Esophagus squamous epithelium (tissue), 5 donors: Measurements from ENCODE around the gene SCYGR7. TPM values are rescaled to one million over a fixed set of nuclear protein-coding genes. Genes with fewer than 3 reads are reported as not detected.
"Not testable (repeated sequence)": the region's sequence is repeated elsewhere in the genome, so short reads cannot be mapped to it uniquely, and the experiment has no call there.

Experiments
- DNase-seq: peaks from one replicate; lab custom pipeline; 2025; lab: John Stamatoyannopoulos, UW
- H3K27ac ChIP-seq, 4 donors: fragments of 200-600 bp; sonication (generic); one replicate each; pipeline ENCODE4 v1.5.1; 2016 to 2019; ENCODE audit warnings: mild to moderate bottlenecking in 1 of 4
- H3K27me3 ChIP-seq, 4 donors: fragments of 200-600 bp; sonication (generic); 1 replicate in 3 of 4; 2 replicates in 1 of 4; pipeline versions ENCODE4 v1.5.1 to v1.6.0; 2017 to 2021; ENCODE audit warnings: antibody characterized with exemption in 1 of 4
- H3K36me3 ChIP-seq, 3 donors: fragments of 200-600 bp; sonication (generic); one replicate each; pipeline ENCODE4 v1.5.1; 2016 to 2019
- H3K4me1 ChIP-seq, 3 donors: fragments of 200-600 bp; sonication (generic); one replicate each; pipeline ENCODE4 v1.5.1; 2017 to 2019
- H3K4me3 ChIP-seq, 4 donors: fragments of 200-600 bp; sonication (generic); 1 replicate in 3 of 4; 2 replicates in 1 of 4; pipeline ENCODE4 v1.5.1; 2016 to 2019; ENCODE audit warnings: mild to moderate bottlenecking in 2 of 4, moderate library complexity in 1 of 4
- H3K9me3 ChIP-seq, 3 donors: fragments of 200-600 bp; sonication (generic); one replicate each; pipeline ENCODE4 v1.5.1; 2016 to 2019
- CTCF ChIP-seq, 6 experiments: fragments of 450-650 bp in 4 of 6; fragments of 200-600 bp in 2 of 6; sonication (generic) in 2 of 6; IDR thresholded peaks; one replicate each; pipeline ENCODE4 v1.5.1; 2016 to 2019; ENCODE audit warnings: antibody characterized with exemption in 6 of 6, mild to moderate bottlenecking in 4 of 6, moderate library complexity in 4 of 6
- POLR2A ChIP-seq, 4 donors: fragments of 450-650 bp; IDR thresholded peaks; one replicate each; pipeline ENCODE4 v1.6.1; 2017; ENCODE audit warnings: antibody characterized with exemption in 4 of 4, mild to moderate bottlenecking in 4 of 4, moderate library complexity in 3 of 4
- WGBS, 2 donors: methylation state at CpG; one replicate each; pipeline ENCODE4 v1.1.5; 2018; 5-methylcytosine and 5-hydroxymethylcytosine counted together
- intact Hi-C: fragments of 100-400 bp; cut with DNase I; formaldehyde crosslinking; loops from one replicate; pipeline ENCODE4 v1.15.0; 2022
- total RNA-seq, 4 donors: library from RNA; depleted of rRNA; stranded (reverse); fragments of >200 nt; gene quantifications; one replicate each; pipeline ENCODE4 v1.1.0, GENCODE V29; 2016
- donor health status: DM: yes; HTN: yes; CAD: no.

SCYGR7 gene
- total RNA-seq, 4 donors from 2014 or later: not detected

GRCh38 chr2:227724394-227725039 lies 3.6 kb upstream of the SCYGR7 start, which contains the start of gene SCYGR6:
TSS of gene SCYGR6 (minus strand) at chr2:227724757. CDS start at chr2:227724757, 0 bp downstream.
- DNase-seq: no peak
- TF ChIP-seq CTCF (IDR thresholded peaks at IDR 0.05): no peak
- no peak for TF ChIP-seq POLR2A (IDR thresholded peaks at IDR 0.05)
- Histone ChIP-seq H3K36me3 (no peaks in the 10 kb centered on the region), H3K4me3 (no peak within 1 kb of the TSS), H3K9me3 (no peaks in the 10 kb centered on the region), H3K27ac (no peak within 1 kb of the TSS), H3K4me1 (no peaks in the 10 kb centered on the region), H3K27me3 (peaks cover 0 to 12% (median 0%) of the 10 kb centered on the region in 4 donors)
- WGBS, 2 donors: 73 to 81% methylated on average over 2 to 8 of the region's 15 CpGs
- intact Hi-C loops: no loop called here

DNA sequence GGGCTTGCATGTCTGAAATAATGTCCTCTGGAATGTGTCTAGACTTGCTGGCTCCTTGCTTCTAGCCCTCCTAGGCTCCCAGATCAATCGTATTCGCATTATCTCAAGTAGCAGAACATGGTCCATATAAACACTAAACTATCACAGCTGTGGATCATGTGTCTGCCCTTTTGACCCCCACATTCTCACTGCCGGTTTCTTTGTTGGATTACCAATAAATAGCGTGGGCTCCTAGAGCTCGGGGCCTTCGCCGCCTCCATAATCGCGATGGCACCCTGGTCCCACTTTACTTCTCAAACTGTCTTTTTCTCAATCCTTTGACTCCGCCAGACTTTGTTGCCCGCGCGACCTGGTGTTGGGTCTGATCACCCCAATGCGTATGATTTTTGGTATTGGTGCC lies 11.2 kb downstream of the SCYGR7 start:
- Histone ChIP-seq H3K27me3 (no peaks in the 10 kb centered on the region), H3K9me3 (no peaks in the 10 kb centered on the region), H3K27ac (no peak overlapping the region), H3K36me3 (no peaks in the 10 kb centered on the region), H3K4me3 (no peak overlapping the region), H3K4me1 (no peaks in the 10 kb centered on the region)
- intact Hi-C loops: no loop called here
- WGBS, 2 donors: 74 to 75% methylated on average over 14 of the region's 14 CpGs
- no peak for TF ChIP-seq POLR2A (IDR thresholded peaks at IDR 0.05)
- TF ChIP-seq CTCF (IDR thresholded peaks at IDR 0.05): no peak
- no peak for DNase-seq

- H3K36me3 ChIP-seq, DNase-seq, H3K4me3 ChIP-seq, H3K27me3 ChIP-seq, H3K9me3 ChIP-seq, H3K27ac ChIP-seq, intact Hi-C loops, H3K4me1 ChIP-seq: not testable (repeated sequence)
- WGBS, 2 donors: 70 to 74% methylated on average over 7 of the region's 7 CpGs
Observed at GRCh38 chr2:227740705-227741104, 12.6 kb downstream of the SCYGR7 start.

DNA sequence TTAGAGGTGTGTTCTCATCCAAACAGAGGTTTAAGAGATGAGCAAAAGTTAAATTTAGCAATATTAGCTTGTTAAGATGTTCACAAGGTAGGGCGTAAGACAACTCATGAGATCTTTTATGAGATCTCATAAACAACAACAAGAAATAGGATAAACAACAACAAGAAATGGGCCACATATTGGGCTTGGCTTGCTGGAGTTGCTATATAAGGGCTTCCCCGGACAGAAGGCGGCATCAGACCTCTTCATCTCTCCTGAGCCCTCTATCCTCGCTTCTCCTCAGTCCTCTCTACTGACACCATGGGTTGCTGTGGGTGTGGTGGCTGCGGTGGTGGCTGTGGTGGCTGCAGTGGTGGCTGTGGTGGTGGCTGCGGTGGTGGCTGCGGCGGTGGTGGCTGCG lies 17.5 kb downstream of the SCYGR7 start, which contains the start of gene SCYGR8:
Gene SCYGR8 (plus strand): TSS at position 301 of the 400 bp plus-strand sequence. CDS start 0 bp downstream, at position 301.
- no peak for DNase-seq
- WGBS, 2 donors: 88% methylated on average over 5 to 7 of the region's 9 CpGs

DNA sequence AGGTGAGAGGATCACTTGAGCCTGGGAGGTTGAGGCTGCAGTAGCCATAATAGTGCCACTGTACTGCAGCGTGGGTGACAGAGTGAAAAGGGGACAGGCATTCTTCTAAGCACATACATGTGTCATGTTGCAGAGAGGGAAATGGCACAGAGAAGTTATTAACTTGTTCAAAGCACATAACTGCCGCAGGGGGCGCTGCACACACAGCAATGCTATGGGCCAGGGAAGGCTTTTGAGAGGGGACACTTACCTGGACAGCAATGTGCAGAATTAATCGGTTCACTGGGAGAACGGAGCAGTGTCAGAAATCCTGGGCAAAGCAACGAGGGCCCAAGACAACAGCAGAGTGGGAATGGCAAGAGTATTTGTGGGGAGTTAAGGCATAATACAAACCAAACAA lies 19.9 kb downstream of the SCYGR7 start:
- H3K9me3 ChIP-seq: no peaks in the 10 kb centered on the region
- no peak for DNase-seq
- WGBS, 2 donors: 59 to 73% methylated on average over 6 of the region's 6 CpGs
- no peaks in the 10 kb centered on the region for H3K27me3 ChIP-seq
- H3K36me3 ChIP-seq: no peaks in the 10 kb centered on the region
- intact Hi-C loops: no loop called here
- H3K4me3 ChIP-seq: no peak overlapping the region
- no peaks in the 10 kb centered on the region for H3K4me1 ChIP-seq
- H3K27ac ChIP-seq: no peak overlapping the region
- TF ChIP-seq CTCF (IDR thresholded peaks at IDR 0.05) (peak in 2 of 6 experiments; percentile 7 to 34), POLR2A (IDR thresholded peaks at IDR 0.05) (no peak)

More for the DNA sequence above, 17.5 kb downstream of the SCYGR7 start, which contains the start of gene SCYGR8:
- no peaks in the 10 kb centered on the region for H3K36me3 ChIP-seq
- H3K4me3 ChIP-seq: no peak within 1 kb of the TSS
- H3K27me3 ChIP-seq: no peaks in the 10 kb centered on the region
- TF ChIP-seq POLR2A (IDR thresholded peaks at IDR 0.05) (no peak), CTCF (IDR thresholded peaks at IDR 0.05) (no peak)
- H3K27ac ChIP-seq: no peak within 1 kb of the TSS
- intact Hi-C loops: no loop called here
- H3K9me3 ChIP-seq: no peaks in the 10 kb centered on the region
- no peaks in the 10 kb centered on the region for H3K4me1 ChIP-seq

DNA sequence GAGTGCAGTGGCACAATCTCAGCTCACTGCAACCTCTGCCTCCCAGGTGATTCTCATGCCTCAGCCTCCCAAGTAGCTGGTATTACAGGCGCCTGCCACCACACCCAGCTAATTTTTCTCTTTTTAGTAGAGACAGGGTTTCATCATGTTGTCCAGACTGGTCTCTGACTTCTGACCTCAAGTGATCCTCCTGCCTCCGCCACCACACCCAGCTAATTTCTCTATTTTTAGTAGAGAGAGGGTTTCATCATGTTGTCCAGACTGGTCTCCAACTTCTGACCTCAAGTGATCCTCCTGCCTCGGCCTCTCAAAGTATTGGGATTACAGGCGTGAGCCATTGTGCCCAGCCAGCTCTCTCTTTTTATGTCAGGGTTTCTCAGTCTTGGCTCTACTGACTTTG lies 28.1 kb downstream of the SCYGR7 start:
- peaks cover 0 to 14% (median 0%) of the 10 kb centered on the region in 3 donors for H3K4me1 ChIP-seq
- H3K27me3 ChIP-seq, DNase-seq, H3K27ac ChIP-seq, H3K4me3 ChIP-seq, intact Hi-C loops, H3K9me3 ChIP-seq, H3K36me3 ChIP-seq: not testable (repeated sequence)
- WGBS, 2 donors: 53 to 69% methylated on average over 4 of the region's 4 CpGs
